OCI-LY1 (cell line): ENCODE measurements around the gene KRT4.

Experiments used
- CTCF ChIP-seq: fragments of 200-600 bp; sonication (generic), shearing (Covaris generic); IDR thresholded peaks from 2 replicates; pipeline ENCODE4 v1.5.1; 2017; ENCODE audit warnings: mild to moderate bottlenecking, antibody characterized with exemption, low read length, moderate library complexity, mixed read lengths
- EZH2 ChIP-seq: fragments of 200-600 bp; sonication (generic), shearing (Covaris generic); IDR thresholded peaks from 2 replicates; pipeline ENCODE4 v1.8.0; 2017; ENCODE audit warnings: borderline replicate concordance, mixed run types, mild to moderate bottlenecking, antibody characterized with exemption, low read length, moderate library complexity, mixed read lengths

GRCh38 chr12:52806169-52806811 is 7.6 kb downstream of the KRT4 start:
- TF ChIP-seq CTCF (no peak), EZH2 (no peak)
